GM18907 (cell line): ENCODE data around the gene EXOSC5.
"Not testable (repeated sequence)": the region's sequence is repeated elsewhere in the genome, so short reads cannot be mapped to it uniquely, and the experiment has no call there.

Experiments
- ATAC-seq: cut with Tn5 transposase; IDR thresholded peaks from one replicate; pipeline ENCODE4 v1.9.1; 2021; ENCODE audit warnings: mild to moderate bottlenecking, moderate library complexity; ENCODE audit not compliant: unreplicated experiment

The EXOSC5 gene

GRCh38 chr19:41351339-41352245, 45.6 kb downstream of the EXOSC5 start:
- ATAC-seq: peak; percentile 35

- ATAC-seq: no peak
Observed at GRCh38 chr19:41350735-41351338, 46.3 kb downstream of the EXOSC5 start.

- not testable (repeated sequence) for ATAC-seq
Observed at GRCh38 chr19:41346916-41347315, 50.2 kb downstream of the EXOSC5 start.

- no peak for ATAC-seq
Observed at GRCh38 chr19:41344162-41344561, 53.0 kb downstream of the EXOSC5 start.

- no peak for ATAC-seq
Observed at GRCh38 chr19:41341669-41342490, 55.3 kb downstream of the EXOSC5 start.

GRCh38 chr19:41339936-41340335, 57.2 kb downstream of the EXOSC5 start:
- ATAC-seq: no peak
